HCT116 (cell line): ENCODE measurements around the gene PTMS. TPM values are rescaled to one million over a fixed set of nuclear protein-coding genes. Genes with fewer than 3 reads are reported as not detected.

Source experiments
- ATAC-seq: fragments of 200-7000 bp; cut with Tn5 transposase; 2 replicates; pipeline ENCODE4 v1.9.1; 2020; ENCODE audit warnings: mild to moderate bottlenecking, moderate library complexity
- BruUV-seq: library from RNA; stranded (reverse); fragments of 400-500 nt; replicated peaks from 2 replicates; lab custom pipeline; 2021; lab: Mats Ljungman, UMichigan
- CTCF ChIA-PET: fragments of 300-600 bp; sonication (Branson Sonifier 250); formaldehyde crosslinking; loops from one replicate; lab custom pipeline; 2021; ENCODE audit warnings: antibody characterized with exemption; lab: Charles Lee
- POLR2A ChIA-PET: fragments of 300-600, 350-600 bp; sonication (Branson Sonifier 250); formaldehyde crosslinking; loops from one replicate; lab custom pipeline; 2021; ENCODE audit warnings: antibody characterized with exemption; lab: Charles Lee
- RAD21 ChIA-PET, 2 experiments: fragments of 300-600 bp; sonication (Branson Sonifier 250); formaldehyde crosslinking; loops; one replicate each; lab custom pipeline; 2023; ENCODE audit warnings: low total read pairs in 2 of 2; ENCODE audit not compliant: uncharacterized antibody in 2 of 2, unreplicated experiment in 2 of 2, low non-redundant PET in 1 of 2; lab: Charles Lee
- DNase-seq: peaks from one replicate; pipeline ENCODE4 v3.0.0-alpha.2; 2010; ENCODE audit warnings: low read depth, low spot score
- H2AFZ ChIP-seq: fragments of 200-600 bp; shearing (Covaris generic), sonication (generic); 2 replicates; pipeline ENCODE4 v1.6.1; 2017; ENCODE audit warnings: low read depth, mixed run types, mixed read lengths, antibody characterized with exemption, low read length; ENCODE audit not compliant: poor library complexity, severe bottlenecking
- H3K27ac ChIP-seq: 2 replicates; pipeline ENCODE4 v1.5.1; 2012; ENCODE audit warnings: low read depth, low read length
- H3K27me3 ChIP-seq: fragments of 200-600 bp; sonication (generic); 2 replicates; pipeline ENCODE4 v1.6.1; 2016; ENCODE audit warnings: mixed run types, low read length, mixed read lengths; ENCODE audit not compliant: insufficient read depth
- H3K36me3 ChIP-seq, 2 experiments: fragments of 200-500 bp in 1 of 2; fragments of 200-600 bp in 1 of 2; sonication (Bioruptor generic) in 1 of 2; sonication (generic) in 1 of 2; 2 replicates each; pipeline versions ENCODE4 v1.5.1 to v1.6.1; 2014 to 2016; ENCODE audit warnings: low read length in 2 of 2, inconsistent platforms in 1 of 2, mixed read lengths in 1 of 2, mixed run types in 1 of 2; ENCODE audit not compliant: insufficient read depth in 2 of 2, control insufficient read depth in 1 of 2
- H3K4me1 ChIP-seq, 2 experiments: fragments of 200-600 bp in 1 of 2; sonication (generic) in 1 of 2; 2 replicates each; pipeline versions ENCODE4 v1.5.1 to v1.6.1; 2012 to 2017; ENCODE audit warnings: low read length in 2 of 2, inconsistent platforms in 1 of 2, mild to moderate bottlenecking in 1 of 2, mixed read lengths in 1 of 2, mixed run types in 1 of 2, moderate library complexity in 1 of 2; ENCODE audit not compliant: insufficient read depth in 2 of 2, control insufficient read depth in 1 of 2
- H3K4me2 ChIP-seq: fragments of 200-600 bp; sonication (generic); 2 replicates; pipeline ENCODE4 v1.6.1; 2017; ENCODE audit warnings: mixed run types, low read length, mixed read lengths
- H3K4me3 ChIP-seq, 2 experiments: fragments of 200-600 bp in 1 of 2; sonication (generic) in 1 of 2; replicated peaks in 1 of 2; 2 replicates each; pipeline ENCODE4 v1.5.1; 2011 to 2016; ENCODE audit warnings: low read length in 2 of 2, control low read depth in 1 of 2, low read depth in 1 of 2, mild to moderate bottlenecking in 1 of 2, mixed read lengths in 1 of 2, mixed run types in 1 of 2
- H3K79me2 ChIP-seq: fragments of 200-600 bp; sonication (generic); 2 replicates; pipeline ENCODE4 v1.6.1; 2017; ENCODE audit warnings: mild to moderate bottlenecking, mixed run types, low read length, moderate library complexity, mixed read lengths; ENCODE audit not compliant: insufficient read depth
- H3K9ac ChIP-seq: fragments of 200-600 bp; sonication (generic); 2 replicates; pipeline ENCODE4 v1.6.1; 2016; ENCODE audit warnings: low read length, mixed read lengths
- H3K9me2 ChIP-seq: fragments of 200-600 bp; sonication (generic), shearing (Covaris generic); 2 replicates; pipeline ENCODE4 v1.6.1; 2017; ENCODE audit warnings: mixed run types, mild to moderate bottlenecking, moderate library complexity; ENCODE audit not compliant: insufficient read depth
- H3K9me3 ChIP-seq, 2 experiments: fragments of 200-500 bp in 1 of 2; fragments of 200-600 bp in 1 of 2; sonication (Bioruptor generic) in 1 of 2; sonication (generic) in 1 of 2; 2 replicates each; pipeline ENCODE4 v1.6.1; 2014 to 2017; ENCODE audit warnings: low read length in 2 of 2, mixed read lengths in 2 of 2, inconsistent platforms in 1 of 2, low read depth in 1 of 2, mild to moderate bottlenecking in 1 of 2, mixed run types in 1 of 2, moderate library complexity in 1 of 2; ENCODE audit not compliant: control insufficient read depth in 1 of 2, insufficient read depth in 1 of 2
- H4K20me1 ChIP-seq: fragments of 200-600 bp; sonication (generic), shearing (Covaris generic); 2 replicates; pipeline ENCODE4 v1.6.1; 2017; ENCODE audit warnings: mixed run types, mild to moderate bottlenecking, moderate library complexity; ENCODE audit not compliant: insufficient read depth
- ELF1 ChIP-seq: IDR thresholded peaks from 2 replicates; pipeline ENCODE4 v1.6.1; 2012; ENCODE audit warnings: low read depth, borderline replicate concordance
- EZH2 ChIP-seq: fragments of 200-600 bp; sonication (generic); IDR thresholded peaks from 2 replicates; pipeline ENCODE4 v1.6.1; 2017; ENCODE audit warnings: antibody characterized with exemption, mixed run types
- JUND ChIP-seq: IDR thresholded peaks from 2 replicates; pipeline ENCODE4 v1.6.1; 2012
- MAX ChIP-seq: IDR thresholded peaks from 2 replicates; pipeline ENCODE4 v1.6.1; 2012
- REST ChIP-seq: IDR thresholded peaks from 2 replicates; pipeline ENCODE4 v1.6.1; 2012; ENCODE audit warnings: low read depth
- SIN3A ChIP-seq: IDR thresholded peaks from 2 replicates; pipeline ENCODE4 v1.6.1; 2012; ENCODE audit warnings: low read depth
- TCF7L2 ChIP-seq: IDR thresholded peaks from 2 replicates; pipeline ENCODE4 v1.7.0; 2011; ENCODE audit warnings: borderline replicate concordance, inconsistent platforms; ENCODE audit not compliant: insufficient read depth, insufficient read length; ENCODE audit errors: extremely low read depth
- intact Hi-C: fragments of 100-400 bp; cut with micrococcal nuclease; formaldehyde crosslinking; loops from 2 replicates; pipeline ENCODE4 v1.10.0; 2022
- total RNA-seq: library from RNA; stranded (reverse); gene quantifications from one replicate; pipeline ENCODE4 v1.2.1, GENCODE V29; 2021; ENCODE audit not compliant: unreplicated experiment
- TF ChIP-seq, protein P1 (sequence below): IDR thresholded peaks from 2 replicates; pipeline ENCODE4 v1.6.1; 2011; ENCODE audit warnings: mild to moderate bottlenecking, low read length, moderate library complexity; ENCODE audit not compliant: insufficient replicate concordance; ENCODE audit errors: extremely low read depth

PTMS gene
- total RNA-seq, 1 experiment from 2014 or later, result 494 TPM

- ChIA-PET RAD21 (no interaction called here), POLR2A (no interaction called here), CTCF (no interaction called here)
- ATAC-seq (no peak), DNase-seq (no peak)
- Histone ChIP-seq H3K36me3 (peaks cover 41 to 57% of the 10 kb centered on the region in 2 experiments; a peak in 3 of 4 replicates), H3K9ac (no peak overlapping the region), H3K4me1 (peaks cover 6 to 20% of the 10 kb centered on the region in 2 experiments; a peak in 3 of 4 replicates), H3K9me3 (no peaks in the 10 kb centered on the region), H3K4me3 (no peak overlapping the region), H3K79me2 (peaks cover 23% of the 10 kb centered on the region), H3K4me2 (no peak overlapping the region), H3K27ac (no peak overlapping the region), H3K27me3 (no peaks in the 10 kb centered on the region), H2AFZ (no peak overlapping the region), H4K20me1 (no peaks in the 10 kb centered on the region), H3K9me2 (no peaks in the 10 kb centered on the region)
- intact Hi-C loops, result no loop called here
- TF ChIP-seq, protein P1, sequence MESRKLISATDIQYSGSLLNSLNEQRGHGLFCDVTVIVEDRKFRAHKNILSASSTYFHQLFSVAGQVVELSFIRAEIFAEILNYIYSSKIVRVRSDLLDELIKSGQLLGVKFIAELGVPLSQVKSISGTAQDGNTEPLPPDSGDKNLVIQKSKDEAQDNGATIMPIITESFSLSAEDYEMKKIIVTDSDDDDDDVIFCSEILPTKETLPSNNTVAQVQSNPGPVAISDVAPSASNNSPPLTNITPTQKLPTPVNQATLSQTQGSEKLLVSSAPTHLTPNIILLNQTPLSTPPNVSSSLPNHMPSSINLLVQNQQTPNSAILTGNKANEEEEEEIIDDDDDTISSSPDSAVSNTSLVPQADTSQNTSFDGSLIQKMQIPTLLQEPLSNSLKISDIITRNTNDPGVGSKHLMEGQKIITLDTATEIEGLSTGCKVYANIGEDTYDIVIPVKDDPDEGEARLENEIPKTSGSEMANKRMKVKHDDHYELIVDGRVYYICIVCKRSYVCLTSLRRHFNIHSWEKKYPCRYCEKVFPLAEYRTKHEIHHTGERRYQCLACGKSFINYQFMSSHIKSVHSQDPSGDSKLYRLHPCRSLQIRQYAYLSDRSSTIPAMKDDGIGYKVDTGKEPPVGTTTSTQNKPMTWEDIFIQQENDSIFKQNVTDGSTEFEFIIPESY, result no peak
- no peak for TF ChIP-seq MAX
- TF ChIP-seq JUND, result no peak
- no peak for TF ChIP-seq SIN3A
- TF ChIP-seq REST, result no peak
- TF ChIP-seq TCF7L2, result no peak
- TF ChIP-seq ELF1, result no peak
- no peak for TF ChIP-seq EZH2
- no TSS peak for BruUV-seq
These were observed 18.9 kb upstream of the PTMS start for GRCh38 chr12:6747216-6747615.
